Upper lobe of left lung (tissue), 6 donors: ENCODE data around the gene ANKS3. TPM values are rescaled to one million over a fixed set of nuclear protein-coding genes. Genes with fewer than 3 reads are reported as not detected.

Experiments
- ATAC-seq, 2 donors: fragments of 200-7000 bp; cut with Tn5 transposase; one replicate each; pipeline ENCODE4 v1.9.1; 2022; ENCODE audit warnings: mild to moderate bottlenecking in 2 of 2, moderate library complexity in 2 of 2; ENCODE audit not compliant: low FRiP score in 2 of 2
- DNase-seq, 2 donors: peaks; one replicate each; pipeline ENCODE4 v3.0.0-alpha.2; 2019 to 2020
- H3K27ac ChIP-seq, 4 donors: fragments of 200-600 bp; sonication (generic); one replicate each; pipeline ENCODE4 v1.5.1; 2016 to 2019
- H3K27me3 ChIP-seq, 4 donors: fragments of 200-600 bp; sonication (generic); one replicate each; pipeline ENCODE4 v1.5.1; 2017 to 2019
- H3K36me3 ChIP-seq, 4 donors: fragments of 200-600 bp; sonication (generic); one replicate each; pipeline ENCODE4 v1.5.1; 2016 to 2019
- H3K4me1 ChIP-seq, 4 donors: fragments of 200-600 bp; sonication (generic); one replicate each; pipeline ENCODE4 v1.5.1; 2018 to 2019
- H3K4me3 ChIP-seq, 4 donors: fragments of 200-600 bp; sonication (generic); one replicate each; pipeline ENCODE4 v1.5.1; 2017 to 2019; ENCODE audit warnings: mild to moderate bottlenecking in 2 of 4, moderate library complexity in 1 of 4
- H3K9me3 ChIP-seq, 4 donors: fragments of 200-600 bp; sonication (generic); one replicate each; pipeline ENCODE4 v1.5.1; 2018 to 2019
- CTCF ChIP-seq, 6 experiments: fragments of 450-650 bp in 4 of 6; fragments of 200-600 bp in 2 of 6; sonication (generic) in 2 of 6; IDR thresholded peaks; one replicate each; pipeline ENCODE4 v1.5.1; 2016 to 2019; ENCODE audit warnings: antibody characterized with exemption in 6 of 6
- EP300 ChIP-seq, 4 donors: sonication (generic); formaldehyde crosslinking; IDR thresholded peaks; one replicate each; pipeline ENCODE4 v1.5.1; 2017; ENCODE audit warnings: antibody characterized with exemption in 4 of 4, control low read depth in 2 of 4
- POLR2A ChIP-seq, 4 donors: fragments of 450-650 bp; IDR thresholded peaks; one replicate each; pipeline ENCODE4 v1.5.1; 2016 to 2017; ENCODE audit warnings: antibody characterized with exemption in 4 of 4, mild to moderate bottlenecking in 2 of 4
- POLR2AphosphoS5 ChIP-seq, 2 donors: sonication (generic); formaldehyde crosslinking; IDR thresholded peaks; one replicate each; pipeline ENCODE4 v1.5.1; 2017; ENCODE audit warnings: antibody characterized with exemption in 2 of 2
- WGBS, 2 donors: methylation state at CpG; one replicate each; pipeline ENCODE4 v1.1.5; 2017 to 2018; 5-methylcytosine and 5-hydroxymethylcytosine counted together
- small RNA-seq, 4 donors: library from RNA; depleted of rRNA; stranded (forward); fragments of <200 nt; gene quantifications; one replicate each; pipeline ENCODE3, GENCODE V24; 2016
- total RNA-seq, 6 donors: library from RNA; depleted of rRNA in 4 of 6; stranded (reverse); fragments of >200 nt in 4 of 6; gene quantifications; one replicate each; pipeline versions ENCODE4 v1.1.0 to v1.2.1, GENCODE V29; 2016 to 2021
- donor health status: DM: no; HTN: no; CAD: no; lungs with moderate emphysema.
- donor health status: DM: no; HTN: yes; CAD: no; lungs with severe emphysema.

Gene ANKS3
- total RNA-seq, 6 donors from 2014 or later, result 17.9 to 67.1 (median 20.0) TPM

- H3K27ac ChIP-seq, result no peak overlapping the region
- WGBS, 2 donors, result 91 to 96% methylated on average over 10 to 12 of the region's 13 CpGs
- no peak overlapping the region for H3K4me3 ChIP-seq
- ATAC-seq (no peak), DNase-seq (peak in 1 of 2 donors; percentile 38)
- no peaks in the 10 kb centered on the region for H3K27me3 ChIP-seq
- TF ChIP-seq CTCF (IDR thresholded peaks at IDR 0.05), result no peak
- no peak for TF ChIP-seq POLR2AphosphoS5 (IDR thresholded peaks at IDR 0.05)
- no peak for TF ChIP-seq POLR2A (IDR thresholded peaks at IDR 0.05)
- TF ChIP-seq EP300 (IDR thresholded peaks at IDR 0.05), result no peak
- H3K36me3 ChIP-seq, result peaks cover 8 to 61% (median 30%) of the 10 kb centered on the region in 4 donors
- H3K4me1 ChIP-seq, result peaks cover 4 to 54% (median 33%) of the 10 kb centered on the region in 4 donors
- no peaks in the 10 kb centered on the region for H3K9me3 ChIP-seq
Observed at GRCh38 chr16:4648917-4649316, 85.2 kb downstream of the ANKS3 start.

- Histone ChIP-seq H3K27me3 (no peaks in the 10 kb centered on the region), H3K9me3 (no peaks in the 10 kb centered on the region), H3K36me3 (peaks cover 6 to 52% (median 24%) of the 10 kb centered on the region in 4 donors), H3K27ac (no peak overlapping the region), H3K4me1 (peaks cover 1 to 46% (median 25%) of the 10 kb centered on the region in 4 donors), H3K4me3 (no peak overlapping the region)
- DNase-seq, result no peak
- no peak for ATAC-seq
- no peak for TF ChIP-seq POLR2AphosphoS5 (IDR thresholded peaks at IDR 0.05)
- TF ChIP-seq POLR2A (IDR thresholded peaks at IDR 0.05), result no peak
- no peak for TF ChIP-seq EP300 (IDR thresholded peaks at IDR 0.05)
- no peak for TF ChIP-seq CTCF (IDR thresholded peaks at IDR 0.05)
- WGBS, 2 donors, result 98 to 99% methylated on average over 8 of the region's 8 CpGs
Observed at GRCh38 chr16:4647644-4647980, 86.5 kb downstream of the ANKS3 start.

- H3K9me3 ChIP-seq, result no peaks in the 10 kb centered on the region
- no peak overlapping the region for H3K4me3 ChIP-seq
- no peak for ATAC-seq
- H3K27ac ChIP-seq, result no peak overlapping the region
- peak in 1 of 2 donors; percentile 54 for DNase-seq
- no peaks in the 10 kb centered on the region for H3K27me3 ChIP-seq
- no peak for TF ChIP-seq CTCF (IDR thresholded peaks at IDR 0.05)
- TF ChIP-seq POLR2A (IDR thresholded peaks at IDR 0.05), result no peak
- TF ChIP-seq EP300 (IDR thresholded peaks at IDR 0.05), result no peak
- no peak for TF ChIP-seq POLR2AphosphoS5 (IDR thresholded peaks at IDR 0.05)
- peaks cover 0 to 46% (median 22%) of the 10 kb centered on the region in 4 donors for H3K4me1 ChIP-seq
- WGBS, 2 donors, result 92 to 93% methylated on average over 20 to 22 of the region's 22 CpGs
- peaks cover 3 to 46% (median 18%) of the 10 kb centered on the region in 4 donors for H3K36me3 ChIP-seq
Observed at GRCh38 chr16:4646773-4647643, 87.1 kb downstream of the ANKS3 start.

Small RNAs within 50 kb of the gene (small RNA-seq; reads per million reads assigned to genes)
- gene MIR6769A, result 0 to 0.07 (median 0) reads per million in 4 donors
- gene RF00017, result 0 reads per million in 4 donors

Other genes starting within 250 kb of the ANKS3 start
- 10 to 100 TPM in 5 of 6 donors, 1 to 10 TPM in 1; 7.3 to 27.0 (median 21.9) TPM for gene CDIP1, start 195.5 kb downstream of the ANKS3 start, total RNA-seq
- gene C16orf96, start 177.9 kb downstream of the ANKS3 start, total RNA-seq, result 1 to 10 TPM in 1 of 6 donors, under 1 TPM in 4, not detected in 1; 0.24 to 1.0 (median 0.46) TPM
- gene UBALD1, start 119.4 kb downstream of the ANKS3 start, total RNA-seq, result 10 to 100 TPM; 14.9 to 43.9 (median 25.8) TPM
- 100 to 1,000 TPM in 3 of 6 donors, 10 to 100 TPM in 3; 49.0 to 148 (median 99.1) TPM for gene MGRN1, start 109.4 kb downstream of the ANKS3 start, total RNA-seq
- 10 to 100 TPM; 14.9 to 66.0 (median 34.1) TPM for gene NUDT16L1, start 40.7 kb downstream of the ANKS3 start, total RNA-seq
- gene DNAAF8, start 266 bp upstream of the ANKS3 start, total RNA-seq, result 10 to 100 TPM in 1 of 6 donors, 1 to 10 TPM in 5; 1.6 to 19.1 (median 4.3) TPM
- 10 to 100 TPM; 10.1 to 17.5 (median 13.2) TPM for gene ZNF500, start 32.9 kb upstream of the ANKS3 start, total RNA-seq
- not detected for gene SEPTIN12, start 54.1 kb upstream of the ANKS3 start, total RNA-seq
- gene SMIM22, start 61.1 kb upstream of the ANKS3 start, total RNA-seq, result 10 to 100 TPM in 5 of 6 donors, 1 to 10 TPM in 1; 5.2 to 71.0 (median 36.6) TPM
- 10 to 100 TPM; 19.2 to 59.7 (median 33.1) TPM for gene ROGDI, start 68.4 kb upstream of the ANKS3 start, total RNA-seq
- 100 to 1,000 TPM in 1 of 6 donors, 10 to 100 TPM in 5; 67.8 to 110 (median 90.6) TPM for gene GLYR1, start 113.0 kb upstream of the ANKS3 start, total RNA-seq
- gene UBN1, start 113.2 kb upstream of the ANKS3 start, total RNA-seq, result 10 to 100 TPM; 35.7 to 49.2 (median 38.8) TPM
- 100 to 1,000 TPM in 5 of 6 donors, 10 to 100 TPM in 1; 72.7 to 156 (median 132) TPM for gene PPL, start 202.9 kb upstream of the ANKS3 start, total RNA-seq
- 1 to 10 TPM in 1 of 6 donors, under 1 TPM in 4, not detected in 1; 0.20 to 1.7 (median 0.49) TPM for gene SEC14L5, start 224.1 kb upstream of the ANKS3 start, total RNA-seq